Panc1 (cell line): ENCODE measurements around the gene TSPAN14.

Experiments used
- CTCF ChIP-seq: fragments of 450-650 bp; IDR thresholded peaks from 2 replicates; pipeline ENCODE4 v1.5.1; 2017; ENCODE audit warnings: mild to moderate bottlenecking
- POLR2AphosphoS5 ChIP-seq: IDR thresholded peaks from 2 replicates; pipeline ENCODE4 v1.6.1; 2012; ENCODE audit warnings: mild to moderate bottlenecking, low read depth, low read length, moderate library complexity
- SIN3A ChIP-seq: IDR thresholded peaks from 2 replicates; pipeline ENCODE4 v1.6.1; 2012; ENCODE audit warnings: low read depth, mild to moderate bottlenecking, low read length, moderate library complexity, borderline replicate concordance; ENCODE audit not compliant: insufficient read depth

- TF ChIP-seq POLR2AphosphoS5 = no peak
- TF ChIP-seq CTCF = no peak
- no peak for TF ChIP-seq SIN3A
Observed at GRCh38 chr10:80512031-80512526, 58.0 kb downstream of the TSPAN14 start.
